ENCODE data around the gene FANCE.

FANCE gene

DNA sequence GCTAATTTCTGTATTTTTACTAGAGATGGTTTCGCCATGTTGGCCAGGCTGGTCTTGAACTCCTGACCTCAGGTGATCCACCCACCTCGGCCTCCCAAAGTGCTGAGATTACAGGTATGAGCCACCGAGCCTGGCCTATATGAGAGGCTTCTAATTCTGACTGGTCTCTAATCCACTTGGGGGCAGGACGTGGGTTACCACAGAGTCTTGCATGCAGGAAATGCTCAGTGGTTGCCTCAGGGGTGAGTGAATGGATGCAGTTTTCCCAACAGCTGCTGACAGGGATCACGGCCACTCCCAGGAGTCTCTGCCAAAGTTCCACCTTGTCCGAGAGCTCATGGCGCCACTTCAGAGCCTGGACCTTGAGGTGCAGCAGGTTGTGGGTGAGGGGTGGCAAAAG, 6.4 kb upstream of the FANCE start:
- H3K27ac ChIP-seq (ENCODE audit: low read depth, low read length) = no peak overlapping the region
- H3K36me3 ChIP-seq (ENCODE audit: control insufficient read depth, low read length) = no peaks in the 10 kb centered on the region
- H3K79me2 ChIP-seq (ENCODE audit: control insufficient read depth, low read length) = no peaks in the 10 kb centered on the region
- no peak overlapping the region for H3K4me3 ChIP-seq (ENCODE audit: low read length)
- TF ChIP-seq EZH2phosphoT487 (IDR thresholded peaks at IDR 0.05; ENCODE audit: borderline replicate concordance, low read length) = no peak
- TF ChIP-seq, protein P1, sequence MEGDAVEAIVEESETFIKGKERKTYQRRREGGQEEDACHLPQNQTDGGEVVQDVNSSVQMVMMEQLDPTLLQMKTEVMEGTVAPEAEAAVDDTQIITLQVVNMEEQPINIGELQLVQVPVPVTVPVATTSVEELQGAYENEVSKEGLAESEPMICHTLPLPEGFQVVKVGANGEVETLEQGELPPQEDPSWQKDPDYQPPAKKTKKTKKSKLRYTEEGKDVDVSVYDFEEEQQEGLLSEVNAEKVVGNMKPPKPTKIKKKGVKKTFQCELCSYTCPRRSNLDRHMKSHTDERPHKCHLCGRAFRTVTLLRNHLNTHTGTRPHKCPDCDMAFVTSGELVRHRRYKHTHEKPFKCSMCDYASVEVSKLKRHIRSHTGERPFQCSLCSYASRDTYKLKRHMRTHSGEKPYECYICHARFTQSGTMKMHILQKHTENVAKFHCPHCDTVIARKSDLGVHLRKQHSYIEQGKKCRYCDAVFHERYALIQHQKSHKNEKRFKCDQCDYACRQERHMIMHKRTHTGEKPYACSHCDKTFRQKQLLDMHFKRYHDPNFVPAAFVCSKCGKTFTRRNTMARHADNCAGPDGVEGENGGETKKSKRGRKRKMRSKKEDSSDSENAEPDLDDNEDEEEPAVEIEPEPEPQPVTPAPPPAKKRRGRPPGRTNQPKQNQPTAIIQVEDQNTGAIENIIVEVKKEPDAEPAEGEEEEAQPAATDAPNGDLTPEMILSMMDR (IDR thresholded peaks at IDR 0.05; ENCODE audit: low read depth, low read length, poor library complexity, severe bottlenecking) = no peak
- no peaks in the 10 kb centered on the region for H3K9me3 ChIP-seq (ENCODE audit: control insufficient read depth, insufficient read depth, low read length)
- H3K27me3 ChIP-seq (ENCODE audit: control insufficient read depth, low read length) = peaks cover 8% of the 10 kb centered on the region
- no peak overlapping the region for H3K4me2 ChIP-seq (ENCODE audit: low read length)
- H4K20me1 ChIP-seq (ENCODE audit: control insufficient read depth, insufficient read depth, low read depth, low read length) = no peaks in the 10 kb centered on the region
- H3K9me2 ChIP-seq (replicated peaks; ENCODE audit: control insufficient read depth, low read length) = no peaks in the 10 kb centered on the region
- H3K4me1 ChIP-seq (ENCODE audit: control insufficient read depth, low read length) = peaks cover 5% of the 10 kb centered on the region
- H3F3A ChIP-seq (ENCODE audit: control insufficient read depth, insufficient read depth) = 0 out of 2 replicates have a peak, but pooled peaks cover 2% of the 10 kb centered on the region

DNA sequence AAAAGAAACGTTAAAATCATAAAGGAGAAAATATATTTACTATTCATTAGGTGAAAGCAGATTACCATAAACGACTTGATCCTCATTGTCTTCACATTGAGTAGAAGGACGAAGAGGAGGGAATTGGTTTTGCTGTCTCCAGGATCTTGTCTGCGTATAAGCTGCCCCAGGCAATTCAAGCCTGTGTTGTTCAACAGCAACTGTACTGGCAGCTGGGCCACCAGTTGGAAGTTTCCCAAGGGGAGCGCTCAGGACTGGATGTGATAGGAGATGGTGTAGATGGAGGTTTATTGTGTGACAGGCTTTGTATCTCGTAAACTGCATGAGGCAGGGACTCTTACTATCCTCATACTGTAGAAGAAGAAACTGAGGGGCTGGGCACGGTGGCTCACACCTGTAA, 3.9 kb upstream of the FANCE start:
- Histone ChIP-seq H3K79me2 (ENCODE audit: control insufficient read depth, low read length) (peaks cover 5% of the 10 kb centered on the region), H3K9me2 (replicated peaks; ENCODE audit: control insufficient read depth, low read length) (no peaks in the 10 kb centered on the region), H3K27me3 (ENCODE audit: control insufficient read depth, low read length) (peaks cover 12% of the 10 kb centered on the region), H3K9me3 (ENCODE audit: control insufficient read depth, insufficient read depth, low read length) (no peaks in the 10 kb centered on the region), H3K4me1 (ENCODE audit: control insufficient read depth, low read length) (peaks cover 21% of the 10 kb centered on the region), H3K4me2 (ENCODE audit: low read length) (no peak overlapping the region), H3F3A (ENCODE audit: control insufficient read depth, insufficient read depth) (0 out of 2 replicates have a peak, but pooled peaks cover 2% of the 10 kb centered on the region), H3K27ac (ENCODE audit: low read depth, low read length) (no peak overlapping the region), H4K20me1 (ENCODE audit: control insufficient read depth, insufficient read depth, low read depth, low read length) (no peaks in the 10 kb centered on the region), H3K36me3 (ENCODE audit: control insufficient read depth, low read length) (no peaks in the 10 kb centered on the region), H3K4me3 (ENCODE audit: low read length) (no peak overlapping the region)
- TF ChIP-seq EZH2phosphoT487 (IDR thresholded peaks at IDR 0.05; ENCODE audit: borderline replicate concordance, low read length) = no peak
- TF ChIP-seq, protein P1 (IDR thresholded peaks at IDR 0.05; ENCODE audit: low read depth, low read length, poor library complexity, severe bottlenecking) = no peak

DNA sequence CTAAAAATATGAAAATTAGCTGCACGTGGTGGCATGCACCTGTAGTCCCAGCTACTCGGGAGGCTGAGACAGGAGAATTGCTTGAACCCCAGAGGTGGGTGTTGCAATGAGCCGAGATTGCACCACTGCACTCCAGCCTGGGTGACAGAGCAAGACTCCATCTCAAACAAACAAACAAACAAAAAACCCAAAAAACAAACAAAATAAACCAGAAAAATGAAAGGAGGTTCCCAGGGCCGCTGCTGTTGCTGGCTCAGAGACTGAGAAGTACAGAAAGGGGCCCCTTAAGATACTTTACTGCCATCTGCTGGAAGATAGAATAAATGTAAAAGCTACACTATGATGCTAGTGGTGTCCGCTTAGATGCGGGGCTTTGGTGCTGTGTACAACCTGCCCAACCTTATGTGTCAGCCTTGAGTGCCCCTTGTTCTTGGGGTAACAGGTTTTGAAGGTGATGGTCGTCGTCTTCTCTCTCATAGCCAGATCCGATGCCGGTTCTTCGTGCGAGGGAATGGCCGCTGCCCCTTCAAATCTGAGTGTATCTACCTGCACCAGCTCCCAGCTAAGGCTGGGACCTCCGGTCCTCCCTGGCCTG, 2.8 kb upstream of the FANCE start:
- H3K27ac ChIP-seq (ENCODE audit: low read depth, low read length) = no peak overlapping the region
- H3K9me3 ChIP-seq (ENCODE audit: control insufficient read depth, insufficient read depth, low read length) = no peaks in the 10 kb centered on the region
- 0 out of 2 replicates have a peak, but pooled peaks cover 2% of the 10 kb centered on the region for H3F3A ChIP-seq (ENCODE audit: control insufficient read depth, insufficient read depth)
- peaks cover 12% of the 10 kb centered on the region for H3K27me3 ChIP-seq (ENCODE audit: control insufficient read depth, low read length)
- TF ChIP-seq, protein P1 (IDR thresholded peaks at IDR 0.05; ENCODE audit: low read depth, low read length, poor library complexity, severe bottlenecking) = peak; percentile 67
- no peak for TF ChIP-seq EZH2phosphoT487 (IDR thresholded peaks at IDR 0.05; ENCODE audit: borderline replicate concordance, low read length)
- H3K79me2 ChIP-seq (ENCODE audit: control insufficient read depth, low read length) = peaks cover 14% of the 10 kb centered on the region
- H3K4me1 ChIP-seq (ENCODE audit: control insufficient read depth, low read length) = peaks cover 27% of the 10 kb centered on the region
- peak overlapping the region; percentile 33; the same call in 1 of the 2 replicates for H3K4me2 ChIP-seq (ENCODE audit: low read length)
- H3K36me3 ChIP-seq (ENCODE audit: control insufficient read depth, low read length) = 0 out of 2 replicates have a peak, but pooled peaks cover 2% of the 10 kb centered on the region
- H3K4me3 ChIP-seq (ENCODE audit: low read length) = no peak overlapping the region
- H4K20me1 ChIP-seq (ENCODE audit: control insufficient read depth, insufficient read depth, low read depth, low read length) = no peaks in the 10 kb centered on the region
- no peaks in the 10 kb centered on the region for H3K9me2 ChIP-seq (replicated peaks; ENCODE audit: control insufficient read depth, low read length)

Data from DOHH2 (cell line).